Activated CD8-positive, alpha-beta T cell treated with anti-CD3 and anti-CD28 coated beads, Interleukin-2, amount 10 ng/mL, durations not matched to agents 7 days and 5 days (primary cell): ENCODE measurements around the gene DACH2. TPM values are rescaled to one million over a fixed set of nuclear protein-coding genes. Genes with fewer than 3 reads are reported as not detected.

Experiments used
- ATAC-seq: fragments of 150-1000 bp; cut with Tn5 transposase; one replicate; pipeline ENCODE4 v1.10.0; 2021; ENCODE audit warnings: moderate library complexity
- CTCF ChIA-PET: fragments of 350-600 bp; sonication (Branson Sonifier 250); formaldehyde crosslinking; loops from one replicate; lab custom pipeline; 2021; ENCODE audit warnings: antibody characterized with exemption; lab: Charles Lee
- POLR2A ChIA-PET: fragments of 350-600 bp; sonication (Branson Sonifier 250); formaldehyde crosslinking; loops from one replicate; lab custom pipeline; 2021; ENCODE audit warnings: antibody characterized with exemption; lab: Charles Lee
- DNase-seq: peaks from one replicate; pipeline ENCODE4 v3.0.0-alpha.2; 2020
- H3K27ac Mint-ChIP-seq: one replicate; pipeline ENCODE4 v1.8.0; 2021; ENCODE audit warnings: mild to moderate bottlenecking, mixed read lengths
- H3K27me3 Mint-ChIP-seq: one replicate; pipeline ENCODE4 v1.8.0; 2021; ENCODE audit warnings: low read depth, mixed read lengths
- H3K36me3 Mint-ChIP-seq: one replicate; pipeline ENCODE4 v1.8.0; 2021; ENCODE audit warnings: low read depth, mixed read lengths
- H3K4me1 Mint-ChIP-seq: one replicate; pipeline ENCODE4 v1.8.0; 2021; ENCODE audit warnings: low read depth, mixed read lengths
- H3K4me3 Mint-ChIP-seq: one replicate; pipeline ENCODE4 v1.8.0; 2021; ENCODE audit warnings: mild to moderate bottlenecking, mixed read lengths
- H3K9me3 Mint-ChIP-seq: one replicate; pipeline ENCODE4 v1.8.0; 2022; ENCODE audit warnings: mixed read lengths; ENCODE audit not compliant: insufficient read depth
- total RNA-seq, 2 experiments: library from RNA; stranded (reverse); gene quantifications; one replicate each; pipeline ENCODE4 v1.2.3, GENCODE V29; 2021

Gene DACH2
- total RNA-seq, 2 experiments from 2014 or later, result not detected

DNA sequence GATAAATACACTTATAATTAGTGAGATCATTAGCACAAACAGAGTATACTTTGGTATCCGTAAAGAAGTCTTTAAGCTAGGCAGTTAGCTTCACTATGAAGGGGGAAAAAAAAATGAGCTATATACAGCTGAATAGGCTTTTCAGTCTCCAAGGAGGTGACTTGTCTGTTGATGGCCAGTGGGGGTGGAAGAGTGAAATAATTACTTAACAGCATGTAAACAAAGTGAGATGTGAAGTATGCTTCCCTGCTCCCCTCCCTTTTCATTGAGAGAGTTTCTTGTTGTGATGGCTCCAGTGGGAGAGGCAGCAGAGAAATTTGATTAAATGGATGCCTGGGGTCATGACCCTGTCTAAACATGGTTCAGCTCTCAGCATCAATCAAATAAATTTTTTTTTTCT, 180.9 kb downstream of the DACH2 start:
- Mint-ChIP-seq H3K27me3 (no peaks in the 10 kb centered on the region), H3K9me3 (no peaks in the 10 kb centered on the region), H3K36me3 (no peaks in the 10 kb centered on the region), H3K4me1 (no peaks in the 10 kb centered on the region), H3K4me3 (no peak overlapping the region), H3K27ac (no peak overlapping the region)
- no peak for ATAC-seq
- POLR2A ChIA-PET, result no interaction called here
- DNase-seq, result no peak
- CTCF ChIA-PET, result no interaction called here

DNA sequence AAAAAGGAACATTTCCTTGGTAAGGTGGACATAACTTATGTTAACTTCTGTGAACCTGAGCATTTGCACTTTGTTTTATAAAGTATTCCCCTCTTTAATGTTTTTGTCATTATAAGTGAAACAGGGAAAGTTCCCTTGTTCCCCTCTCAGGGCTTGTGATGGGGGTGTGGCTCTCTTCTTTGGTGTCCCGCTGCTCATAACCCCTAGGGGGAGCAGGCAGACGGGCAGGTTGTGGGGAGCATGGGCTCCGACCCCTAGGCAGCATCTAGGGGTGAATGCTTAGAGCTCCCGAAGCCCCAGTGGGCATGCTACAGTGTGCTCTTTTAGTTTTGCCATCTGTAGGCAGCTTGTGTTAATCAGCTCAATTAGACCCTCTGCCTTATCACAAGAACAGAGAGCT, 200.4 kb downstream of the DACH2 start:
- Mint-ChIP-seq H3K27ac (no peak overlapping the region), H3K36me3 (no peaks in the 10 kb centered on the region), H3K27me3 (no peaks in the 10 kb centered on the region), H3K4me3 (no peak overlapping the region), H3K9me3 (no peaks in the 10 kb centered on the region), H3K4me1 (no peaks in the 10 kb centered on the region)
- POLR2A ChIA-PET, result no interaction called here
- ATAC-seq (no peak), DNase-seq (no peak)
- CTCF ChIA-PET, result no interaction called here

DNA sequence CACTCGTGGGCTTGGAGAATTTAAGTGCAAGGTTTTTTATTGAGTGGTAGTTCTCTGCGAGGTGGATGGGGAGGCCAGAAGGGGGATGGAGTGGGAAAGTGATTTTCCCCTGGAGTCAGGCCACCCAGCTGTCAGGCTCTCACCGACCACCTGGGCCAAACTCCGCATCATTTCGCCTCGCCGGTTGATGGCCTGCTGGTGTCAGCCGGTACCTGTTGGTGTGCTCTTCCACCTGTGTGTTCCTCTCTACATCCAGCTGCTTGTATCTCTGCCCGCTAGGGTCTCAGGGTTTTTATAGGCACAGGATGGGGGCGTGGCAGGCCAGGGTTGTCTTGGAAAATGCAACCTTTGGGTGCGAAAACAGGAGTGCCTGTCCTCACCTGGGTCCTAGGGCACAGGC, 200.9 kb downstream of the DACH2 start:
- DNase-seq (no peak), ATAC-seq (no peak)
- no peak overlapping the region for H3K4me3 Mint-ChIP-seq
- H3K27me3 Mint-ChIP-seq, result no peaks in the 10 kb centered on the region
- H3K4me1 Mint-ChIP-seq, result no peaks in the 10 kb centered on the region
- no peak overlapping the region for H3K27ac Mint-ChIP-seq
- CTCF ChIA-PET, result no interaction called here
- no peaks in the 10 kb centered on the region for H3K36me3 Mint-ChIP-seq
- POLR2A ChIA-PET, result no interaction called here
- H3K9me3 Mint-ChIP-seq, result no peaks in the 10 kb centered on the region

DNA sequence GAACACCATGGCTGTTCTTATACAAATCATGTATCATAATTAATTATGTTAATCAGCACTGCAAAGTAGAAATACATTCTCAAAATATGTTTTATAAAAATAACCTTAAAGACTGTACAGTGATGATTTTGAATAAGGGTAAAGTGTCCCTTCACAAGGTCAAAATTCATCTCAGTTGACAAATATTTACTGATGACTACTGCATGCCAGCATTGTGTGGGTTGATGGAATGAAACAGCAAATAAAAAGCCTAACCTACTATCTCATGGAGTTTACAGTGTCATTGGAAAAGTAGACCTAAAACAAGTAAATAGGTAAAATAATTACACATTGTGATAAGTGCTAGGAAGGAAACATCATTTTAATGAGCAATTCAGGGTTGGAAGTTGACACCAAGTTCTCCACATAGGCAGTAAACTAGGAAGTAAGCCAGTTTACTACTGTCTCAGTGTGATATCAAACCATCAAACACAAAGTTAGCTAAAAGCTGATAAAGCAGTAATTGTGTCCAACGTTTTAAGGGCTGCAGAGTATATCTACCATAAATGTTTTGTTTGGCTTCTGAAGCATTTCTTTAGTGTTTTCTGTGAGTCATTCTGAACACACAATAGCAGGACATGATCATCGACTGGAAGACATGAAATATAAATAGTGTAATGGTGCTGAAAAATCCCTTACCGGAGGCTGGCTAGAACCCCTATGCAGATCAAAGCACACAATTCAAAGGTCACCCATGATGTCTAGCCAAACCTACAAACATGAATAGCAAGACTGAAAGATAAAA, 221.8 kb downstream of the DACH2 start:
- DNase-seq (no peak), ATAC-seq (no peak)
- CTCF ChIA-PET, result no interaction called here
- Mint-ChIP-seq H3K27me3 (no peaks in the 10 kb centered on the region), H3K4me1 (no peaks in the 10 kb centered on the region), H3K36me3 (no peaks in the 10 kb centered on the region), H3K27ac (no peak overlapping the region), H3K9me3 (no peaks in the 10 kb centered on the region), H3K4me3 (no peak overlapping the region)
- POLR2A ChIA-PET, result no interaction called here

DNA sequence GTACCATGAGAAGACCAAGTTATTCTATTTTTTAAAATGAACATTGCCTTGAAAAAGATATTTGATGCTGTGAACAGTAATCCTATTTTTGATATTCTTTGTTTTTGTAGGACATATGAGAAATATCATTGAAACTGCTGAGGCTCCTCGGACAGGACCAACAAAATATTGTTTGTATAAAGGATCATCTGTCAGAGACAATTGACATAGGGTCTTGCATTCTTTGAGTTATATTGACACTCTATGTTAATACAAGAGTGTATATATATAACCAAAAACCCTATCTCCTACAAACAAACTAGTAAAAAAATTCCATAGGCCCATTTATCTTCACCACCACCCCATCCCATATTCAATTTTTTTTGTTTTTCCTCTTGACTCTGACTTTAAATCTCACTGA, 222.7 kb downstream of the DACH2 start:
- ChIA-PET CTCF (no interaction called here), POLR2A (no interaction called here)
- no peak overlapping the region for H3K4me3 Mint-ChIP-seq
- no peaks in the 10 kb centered on the region for H3K36me3 Mint-ChIP-seq
- no peaks in the 10 kb centered on the region for H3K27me3 Mint-ChIP-seq
- no peak for ATAC-seq
- no peaks in the 10 kb centered on the region for H3K4me1 Mint-ChIP-seq
- H3K9me3 Mint-ChIP-seq, result no peaks in the 10 kb centered on the region
- H3K27ac Mint-ChIP-seq, result no peak overlapping the region
- DNase-seq, result no peak

DNA sequence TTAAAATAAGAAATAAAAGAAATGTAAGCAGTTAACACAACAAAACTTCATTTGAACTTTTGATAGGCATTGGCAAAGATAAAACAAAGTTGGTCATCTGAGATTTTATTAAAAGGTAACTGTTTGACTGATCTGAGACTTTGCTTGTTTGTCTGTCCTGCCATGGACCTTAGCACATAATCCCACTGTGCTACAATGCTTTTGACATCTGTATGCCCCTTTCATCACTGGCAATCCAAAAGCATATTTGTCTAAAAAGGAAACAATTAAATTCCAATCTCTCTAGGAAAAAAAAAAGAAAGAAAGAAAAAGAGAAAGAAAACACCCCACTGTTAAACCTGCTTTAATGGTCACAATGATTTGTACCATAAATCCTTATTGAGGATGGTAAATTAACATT, 231.0 kb downstream of the DACH2 start:
- ATAC-seq (no peak), DNase-seq (no peak)
- no peak overlapping the region for H3K4me3 Mint-ChIP-seq
- H3K36me3 Mint-ChIP-seq, result no peaks in the 10 kb centered on the region
- ChIA-PET POLR2A (no interaction called here), CTCF (no interaction called here)
- H3K27me3 Mint-ChIP-seq, result no peaks in the 10 kb centered on the region
- H3K9me3 Mint-ChIP-seq, result no peaks in the 10 kb centered on the region
- no peak overlapping the region for H3K27ac Mint-ChIP-seq
- no peaks in the 10 kb centered on the region for H3K4me1 Mint-ChIP-seq

DNA sequence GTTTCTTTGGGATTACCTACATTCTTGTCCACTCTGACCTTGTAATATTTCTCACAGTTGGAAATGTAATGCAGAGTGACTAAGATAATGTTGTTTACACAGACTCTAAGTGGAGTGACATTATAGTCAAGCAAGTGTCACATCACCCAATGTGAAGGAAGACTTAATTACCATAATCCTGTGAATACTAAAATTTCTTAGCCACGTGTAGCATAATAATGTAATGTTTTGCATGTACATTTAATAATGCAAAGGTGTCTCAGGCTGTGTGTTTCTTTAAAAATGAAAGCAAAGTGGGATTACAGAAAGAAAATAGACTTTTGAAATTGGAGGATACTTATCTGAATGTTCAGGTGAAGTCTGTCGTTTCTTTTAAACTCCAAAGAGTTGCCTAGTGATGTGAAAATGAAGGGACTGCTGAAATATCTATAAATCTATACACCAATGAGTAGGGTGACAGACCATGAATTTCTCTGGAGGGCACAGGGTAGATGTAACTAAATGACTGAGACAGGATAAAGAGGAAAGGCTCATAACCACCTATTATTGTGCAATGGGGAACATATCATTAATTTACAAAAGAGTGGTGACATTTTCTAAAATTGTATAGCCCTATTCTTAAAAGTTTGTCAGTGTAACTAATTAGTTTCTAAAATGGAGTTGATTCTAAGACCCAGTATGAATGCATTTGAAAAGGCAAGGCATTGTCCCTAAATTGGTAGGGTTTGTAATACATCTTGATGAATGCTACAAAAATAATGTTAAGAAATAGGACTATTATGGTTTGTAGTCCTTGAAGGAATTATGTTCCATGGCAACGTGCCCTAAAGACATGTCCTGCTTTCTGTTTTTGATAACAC, 235.7 kb downstream of the DACH2 start:
- Mint-ChIP-seq H3K36me3 (no peaks in the 10 kb centered on the region), H3K4me3 (no peak overlapping the region), H3K27me3 (no peaks in the 10 kb centered on the region), H3K4me1 (no peaks in the 10 kb centered on the region), H3K9me3 (no peaks in the 10 kb centered on the region), H3K27ac (no peak overlapping the region)
- ChIA-PET CTCF (no interaction called here), POLR2A (no interaction called here)
- ATAC-seq, result no peak
- DNase-seq, result no peak

DNA sequence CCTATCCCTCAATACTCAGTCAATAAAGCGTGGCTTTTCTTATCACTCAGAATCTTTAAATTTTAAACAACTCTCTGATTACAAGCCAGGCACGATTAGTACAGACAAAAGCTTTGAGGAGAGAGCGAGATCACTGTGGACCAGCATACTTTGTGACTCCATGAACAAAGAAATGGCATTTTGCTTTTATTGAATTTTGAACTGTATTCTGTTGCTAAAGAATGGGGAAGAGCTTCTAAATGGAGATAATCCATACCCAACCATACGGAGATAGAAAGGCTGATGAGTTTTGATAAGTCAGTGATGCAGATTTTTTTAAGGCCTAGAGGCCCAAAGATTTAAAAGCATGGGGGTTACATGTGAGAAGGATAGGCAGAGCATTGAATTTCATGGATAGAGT, 259.1 kb downstream of the DACH2 start:
- DNase-seq (no peak), ATAC-seq (no peak)
- Mint-ChIP-seq H3K4me3 (no peak overlapping the region), H3K9me3 (no peaks in the 10 kb centered on the region), H3K36me3 (no peaks in the 10 kb centered on the region), H3K27me3 (no peaks in the 10 kb centered on the region), H3K4me1 (no peaks in the 10 kb centered on the region), H3K27ac (no peak overlapping the region)
- ChIA-PET CTCF (no interaction called here), POLR2A (no interaction called here)

DNA sequence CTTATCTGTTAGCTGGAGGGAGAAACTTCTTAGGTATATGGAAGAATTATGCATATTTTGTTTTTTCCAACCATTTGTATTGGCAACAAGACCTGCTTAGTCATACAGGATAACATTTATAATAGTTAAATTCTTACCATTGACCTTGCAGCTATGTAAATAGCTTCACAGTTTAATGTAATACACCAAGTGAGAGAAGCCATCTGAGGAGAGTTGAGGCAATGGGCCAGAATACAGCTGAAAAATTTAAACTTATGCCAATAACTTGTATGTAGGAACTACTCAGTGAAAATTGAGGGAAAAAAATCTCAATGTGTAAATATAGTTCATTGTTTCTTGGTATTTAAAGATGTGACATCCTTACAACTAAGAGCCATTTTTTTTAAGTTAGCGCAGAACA, 273.5 kb downstream of the DACH2 start:
- ATAC-seq (no peak), DNase-seq (no peak)
- CTCF ChIA-PET, result no interaction called here
- H3K9me3 Mint-ChIP-seq, result no peaks in the 10 kb centered on the region
- H3K27me3 Mint-ChIP-seq, result no peaks in the 10 kb centered on the region
- H3K4me3 Mint-ChIP-seq, result no peak overlapping the region
- H3K27ac Mint-ChIP-seq, result no peak overlapping the region
- H3K4me1 Mint-ChIP-seq, result no peaks in the 10 kb centered on the region
- POLR2A ChIA-PET, result no interaction called here
- no peaks in the 10 kb centered on the region for H3K36me3 Mint-ChIP-seq

DNA sequence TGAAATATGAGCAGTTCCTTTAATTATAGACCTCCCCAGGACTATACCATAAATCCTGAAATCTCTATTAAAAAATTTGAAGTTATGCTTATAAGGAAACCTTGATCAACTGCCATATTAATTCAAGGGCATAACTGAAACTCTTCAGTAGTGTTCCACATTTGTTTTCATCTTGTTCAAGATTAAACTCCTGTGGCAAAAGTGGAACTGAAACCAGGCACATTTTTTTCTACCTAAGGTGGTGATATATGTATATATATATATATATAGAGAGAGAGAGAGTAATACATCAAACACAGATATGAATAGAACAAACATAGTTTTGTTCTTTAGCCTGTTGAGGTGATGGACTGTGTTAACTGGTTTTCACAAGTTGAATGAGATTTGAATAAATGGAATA, 287.9 kb downstream of the DACH2 start:
- ChIA-PET POLR2A (no interaction called here), CTCF (no interaction called here)
- no peak for DNase-seq
- no peaks in the 10 kb centered on the region for H3K36me3 Mint-ChIP-seq
- H3K27me3 Mint-ChIP-seq, result no peaks in the 10 kb centered on the region
- no peaks in the 10 kb centered on the region for H3K9me3 Mint-ChIP-seq
- H3K4me3 Mint-ChIP-seq, result no peak overlapping the region
- no peak for ATAC-seq
- no peaks in the 10 kb centered on the region for H3K4me1 Mint-ChIP-seq
- H3K27ac Mint-ChIP-seq, result no peak overlapping the region

DNA sequence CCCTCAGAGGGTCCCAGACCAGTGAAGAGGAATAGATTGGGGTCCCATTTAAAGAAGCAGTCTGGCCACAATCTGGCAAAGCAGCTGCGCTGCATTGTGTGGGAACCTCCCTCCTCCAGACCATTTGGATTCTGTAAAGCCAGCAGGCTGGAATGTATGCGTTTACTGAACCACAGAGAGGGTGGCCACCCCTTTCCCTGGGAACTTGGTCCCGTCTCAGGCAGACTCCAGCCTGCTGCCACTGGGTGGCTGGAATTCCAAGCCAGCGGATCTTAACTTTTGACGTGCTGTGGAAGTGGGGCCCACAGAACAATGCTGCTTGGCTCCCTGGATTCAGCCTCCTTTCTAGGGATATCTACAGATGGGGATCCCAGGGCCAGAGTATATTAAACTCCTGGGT, 307.2 kb downstream of the DACH2 start:
- Mint-ChIP-seq H3K27me3 (no peaks in the 10 kb centered on the region), H3K4me1 (no peaks in the 10 kb centered on the region), H3K9me3 (peaks cover 3% of the 10 kb centered on the region), H3K27ac (no peak overlapping the region), H3K36me3 (no peaks in the 10 kb centered on the region), H3K4me3 (no peak overlapping the region)
- ChIA-PET POLR2A (no interaction called here), CTCF (no interaction called here)
- no peak for ATAC-seq
- no peak for DNase-seq

DNA sequence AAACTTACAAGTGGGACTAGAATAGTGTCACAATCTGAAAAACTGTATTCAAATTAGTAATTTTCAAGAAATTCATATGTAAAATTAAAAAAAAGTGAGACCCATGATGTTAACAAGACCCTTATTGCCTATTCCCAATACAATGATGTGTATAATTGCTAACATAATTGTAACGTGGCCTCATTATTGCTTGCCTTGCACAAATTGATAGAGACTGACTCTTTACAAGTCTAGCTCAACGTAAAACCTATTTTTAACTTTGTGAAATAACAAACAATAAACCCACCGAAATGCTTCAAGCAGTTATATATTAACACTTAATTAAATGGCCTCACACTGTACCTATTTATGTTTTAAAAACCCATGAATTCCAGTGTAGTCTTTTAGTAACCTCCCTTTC, 312.5 kb downstream of the DACH2 start:
- ATAC-seq (no peak), DNase-seq (no peak)
- no peaks in the 10 kb centered on the region for H3K4me1 Mint-ChIP-seq
- H3K36me3 Mint-ChIP-seq, result no peaks in the 10 kb centered on the region
- H3K27me3 Mint-ChIP-seq, result no peaks in the 10 kb centered on the region
- ChIA-PET POLR2A (no interaction called here), CTCF (no interaction called here)
- H3K9me3 Mint-ChIP-seq, result no peaks in the 10 kb centered on the region
- H3K4me3 Mint-ChIP-seq, result no peak overlapping the region
- H3K27ac Mint-ChIP-seq, result no peak overlapping the region
